ENCODE results near the gene IGF2. TPM values are rescaled to one million over a fixed set of nuclear protein-coding genes. Genes with fewer than 3 reads are reported as not detected.

Gene IGF2
- total and polyA plus RNA-seq, 2 donors (not counting 1 experiment from before 2014, with no cell fraction given), result not detected

DNA sequence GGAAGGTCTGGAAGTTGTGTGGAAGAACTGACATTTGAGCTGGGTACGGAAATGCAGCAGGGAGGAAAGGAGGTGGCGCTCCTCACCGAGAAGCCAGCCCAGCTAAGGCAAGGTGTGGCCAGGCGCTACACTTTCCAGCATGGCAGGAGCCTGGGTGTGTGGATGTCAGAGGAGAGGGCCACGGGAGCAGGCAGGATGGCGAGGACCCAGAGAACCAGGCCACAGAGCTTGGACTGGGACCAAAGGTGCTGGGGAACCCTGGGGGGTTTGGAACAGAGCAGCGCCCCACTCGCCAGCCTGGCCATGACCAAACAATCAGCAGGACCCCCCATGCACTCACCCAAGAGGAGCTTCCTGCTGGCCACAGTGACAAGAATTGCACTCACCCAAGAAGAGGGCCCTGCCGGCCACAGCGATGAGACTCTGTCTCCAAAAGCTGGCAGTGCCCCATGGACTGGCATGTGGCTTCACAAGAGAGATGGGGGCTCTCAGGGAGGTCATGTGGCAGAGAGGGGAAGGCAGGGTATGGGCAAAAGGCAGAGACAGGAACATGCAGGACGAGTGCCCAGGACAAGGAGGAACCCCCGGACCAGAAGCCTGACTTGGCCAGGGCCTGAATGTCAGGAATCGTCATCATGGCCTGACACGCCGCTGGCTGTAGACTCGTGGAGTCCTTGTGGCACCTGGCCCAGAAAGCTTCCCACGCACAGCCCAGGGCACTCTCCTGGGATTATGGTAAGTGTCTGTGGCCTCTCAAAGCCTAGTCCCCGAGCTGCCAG, 45.4 kb downstream of the IGF2 start:
- peaks cover 0 to 2% of the 10 kb centered on the region in 2 donors for H3K4me1 ChIP-seq (ENCODE audit: control insufficient read depth in 2 of 2, insufficient read depth in 2 of 2, low read length in 2 of 2)
- DNase-seq (no peak), ATAC-seq (ENCODE audit: low read depth) (no peak)
- no peaks in the 10 kb centered on the region for H3K36me3 ChIP-seq (replicated peaks in 1 of 2; ENCODE audit: control extremely low read depth in 1 of 2, control insufficient read depth in 1 of 2, extremely low read depth in 1 of 2, insufficient read depth in 2 of 2, low read length in 1 of 2)
- ChIA-PET POLR2A (no interaction called here), CTCF (interaction anchor here (1.1 kb wide), 1 partner anchor 58 kb away, joined by 3 read pairs; no protein-coding TSS in a partner anchor)
- H3K4me1 Mint-ChIP-seq, result no peaks in the 10 kb centered on the region
- intact Hi-C loops (cut with micrococcal nuclease), result no loop called here
- H3K9ac ChIP-seq (ENCODE audit: low read length), result no peak overlapping the region
- no peak overlapping the region for H3K4me3 Mint-ChIP-seq
- H3K9me3 ChIP-seq (ENCODE audit: control extremely low read depth in 1 of 3, control insufficient read depth in 2 of 3, insufficient read depth in 1 of 3, low read length in 2 of 3), result peaks cover 0 to 20% (median 0%) of the 10 kb centered on the region in 3 donors
- H3K27ac ChIP-seq (ENCODE audit: low read length in 2 of 2), result no peak overlapping the region
- H3K79me2 ChIP-seq (ENCODE audit: control insufficient read depth, insufficient read depth, low read length), result no peaks in the 10 kb centered on the region
- H4K20me1 ChIP-seq (ENCODE audit: control insufficient read depth, insufficient read depth, low read length, poor library complexity, severe bottlenecking), result no peaks in the 10 kb centered on the region
- peaks cover 2% of the 10 kb centered on the region for H3K9me3 Mint-ChIP-seq (ENCODE audit: insufficient read depth)
- no peak overlapping the region for H3K4me3 ChIP-seq (ENCODE audit: control extremely low read depth in 1 of 5, extremely low read depth in 1 of 5, insufficient read depth in 1 of 5, low read depth in 2 of 5, low read length in 4 of 5)
- H3K27me3 Mint-ChIP-seq, result peaks cover 15% of the 10 kb centered on the region
- no peak overlapping the region for H3K4me2 ChIP-seq (replicated peaks; ENCODE audit: low read depth, low read length, poor library complexity, severe bottlenecking)
- 66% methylated on average over 16 of the region's 18 CpGs for WGBS (ENCODE audit: insufficient coverage)
- peaks cover 0 to 7% (median 1%) of the 10 kb centered on the region in 4 experiments for H3K27me3 ChIP-seq (replicated peaks in 1 of 4; ENCODE audit: control extremely low read depth in 1 of 4, control insufficient read depth in 3 of 4, insufficient read depth in 4 of 4, low read length in 3 of 4)
- no peak overlapping the region for H3K27ac Mint-ChIP-seq
- no peak for TF ChIP-seq EZH2 (IDR thresholded peaks at IDR 0.05; ENCODE audit: borderline replicate concordance, insufficient read depth, low read depth, low read length, poor library complexity, severe bottlenecking)
- TF ChIP-seq, protein P1, sequence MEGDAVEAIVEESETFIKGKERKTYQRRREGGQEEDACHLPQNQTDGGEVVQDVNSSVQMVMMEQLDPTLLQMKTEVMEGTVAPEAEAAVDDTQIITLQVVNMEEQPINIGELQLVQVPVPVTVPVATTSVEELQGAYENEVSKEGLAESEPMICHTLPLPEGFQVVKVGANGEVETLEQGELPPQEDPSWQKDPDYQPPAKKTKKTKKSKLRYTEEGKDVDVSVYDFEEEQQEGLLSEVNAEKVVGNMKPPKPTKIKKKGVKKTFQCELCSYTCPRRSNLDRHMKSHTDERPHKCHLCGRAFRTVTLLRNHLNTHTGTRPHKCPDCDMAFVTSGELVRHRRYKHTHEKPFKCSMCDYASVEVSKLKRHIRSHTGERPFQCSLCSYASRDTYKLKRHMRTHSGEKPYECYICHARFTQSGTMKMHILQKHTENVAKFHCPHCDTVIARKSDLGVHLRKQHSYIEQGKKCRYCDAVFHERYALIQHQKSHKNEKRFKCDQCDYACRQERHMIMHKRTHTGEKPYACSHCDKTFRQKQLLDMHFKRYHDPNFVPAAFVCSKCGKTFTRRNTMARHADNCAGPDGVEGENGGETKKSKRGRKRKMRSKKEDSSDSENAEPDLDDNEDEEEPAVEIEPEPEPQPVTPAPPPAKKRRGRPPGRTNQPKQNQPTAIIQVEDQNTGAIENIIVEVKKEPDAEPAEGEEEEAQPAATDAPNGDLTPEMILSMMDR (IDR thresholded peaks at IDR 0.05), result no peak
- H2AFZ ChIP-seq (ENCODE audit: insufficient read depth, low read depth, low read length, poor library complexity, severe bottlenecking), result no peak overlapping the region

DNA sequence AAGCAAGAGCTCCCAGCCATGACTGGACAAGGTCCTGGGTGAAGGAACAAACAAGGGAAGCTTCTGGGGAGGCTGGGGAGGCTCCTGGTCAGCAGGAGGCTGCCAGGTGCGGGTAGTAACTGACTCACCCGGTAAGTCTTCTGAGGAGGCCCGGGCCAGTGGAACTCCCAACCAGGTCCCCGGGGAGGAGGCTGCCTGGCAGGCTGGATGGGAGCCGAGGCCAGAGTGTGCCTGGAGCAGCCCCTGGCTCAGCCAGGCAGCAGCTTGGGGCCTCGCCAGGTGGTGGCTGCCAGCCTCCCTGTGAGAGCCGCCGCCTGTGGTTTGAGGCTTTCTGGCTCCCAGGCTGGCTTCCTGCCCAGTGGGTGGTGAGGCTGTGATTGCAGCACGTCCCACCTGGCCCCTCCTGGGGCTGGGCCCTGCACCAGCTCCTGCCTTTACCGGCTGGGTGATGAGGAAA, 46.2 kb downstream of the IGF2 start:
- WGBS (ENCODE audit: insufficient coverage), result 5% methylated on average over 9 of the region's 10 CpGs
- ATAC-seq (ENCODE audit: low read depth) (no peak), DNase-seq (no peak)
- intact Hi-C loops (cut with micrococcal nuclease), result no loop called here
- CTCF ChIA-PET, result interaction anchor here (0.8 kb wide), 1 partner anchor 55 kb away, joined by 3 read pairs; no protein-coding TSS in a partner anchor
- Mint-ChIP-seq H3K9me3 (ENCODE audit: insufficient read depth) (peaks cover 2% of the 10 kb centered on the region), H3K27me3 (peaks cover 12% of the 10 kb centered on the region), H3K27ac (no peak overlapping the region), H3K4me1 (no peaks in the 10 kb centered on the region), H3K4me3 (no peak overlapping the region)
- Histone ChIP-seq H3K9me3 (ENCODE audit: control extremely low read depth in 1 of 3, control insufficient read depth in 2 of 3, insufficient read depth in 1 of 3, low read length in 2 of 3) (peaks cover 0 to 20% (median 0%) of the 10 kb centered on the region in 3 donors), H4K20me1 (ENCODE audit: control insufficient read depth, insufficient read depth, low read length, poor library complexity, severe bottlenecking) (no peaks in the 10 kb centered on the region), H3K36me3 (replicated peaks in 1 of 2; ENCODE audit: control extremely low read depth in 1 of 2, control insufficient read depth in 1 of 2, extremely low read depth in 1 of 2, insufficient read depth in 2 of 2, low read length in 1 of 2) (no peaks in the 10 kb centered on the region), H3K27ac (ENCODE audit: low read length in 2 of 2) (no peak overlapping the region), H3K9ac (ENCODE audit: low read length) (no peak overlapping the region), H2AFZ (ENCODE audit: insufficient read depth, low read depth, low read length, poor library complexity, severe bottlenecking) (no peak overlapping the region), H3K4me1 (ENCODE audit: control insufficient read depth in 2 of 2, insufficient read depth in 2 of 2, low read length in 2 of 2) (peaks cover 0 to 2% of the 10 kb centered on the region in 2 donors), H3K4me2 (replicated peaks; ENCODE audit: low read depth, low read length, poor library complexity, severe bottlenecking) (no peak overlapping the region), H3K27me3 (replicated peaks in 1 of 4; ENCODE audit: control extremely low read depth in 1 of 4, control insufficient read depth in 3 of 4, insufficient read depth in 4 of 4, low read length in 3 of 4) (peaks cover 0 to 7% (median 1%) of the 10 kb centered on the region in 4 experiments), H3K4me3 (ENCODE audit: control extremely low read depth in 1 of 5, extremely low read depth in 1 of 5, insufficient read depth in 1 of 5, low read depth in 2 of 5, low read length in 4 of 5) (no peak overlapping the region), H3K79me2 (ENCODE audit: control insufficient read depth, insufficient read depth, low read length) (no peaks in the 10 kb centered on the region)
- TF ChIP-seq EZH2 (IDR thresholded peaks at IDR 0.05; ENCODE audit: borderline replicate concordance, insufficient read depth, low read depth, low read length, poor library complexity, severe bottlenecking), result no peak
- TF ChIP-seq, protein P1 (IDR thresholded peaks at IDR 0.05), result no peak
- POLR2A ChIA-PET, result no interaction called here

Data from B cell (primary cell).